ENCODE data around the gene MYO5B.

- TF ChIP-seq CTCF (IDR thresholded peaks at IDR 0.05 in 4 of 5, conservative IDR thresholded peaks at IDR 0.05 in 1 of 5), result no peak
- no peak for TF ChIP-seq POLR2A (IDR thresholded peaks at IDR 0.05)
These were observed 222.4 kb downstream of the MYO5B start for GRCh38 chr18:49972535-49972934.
